HG03520 (cell line): ENCODE results near the gene RAP1GDS1.
"Not testable (repeated sequence)": the region's sequence is repeated elsewhere in the genome, so short reads cannot be mapped to it uniquely, and the experiment has no call there.

Source experiments
- ATAC-seq: cut with Tn5 transposase; IDR thresholded peaks from one replicate; pipeline ENCODE4 v1.9.1; 2021; ENCODE audit warnings: mild to moderate bottlenecking, moderate library complexity; ENCODE audit not compliant: unreplicated experiment

RAP1GDS1 gene

DNA sequence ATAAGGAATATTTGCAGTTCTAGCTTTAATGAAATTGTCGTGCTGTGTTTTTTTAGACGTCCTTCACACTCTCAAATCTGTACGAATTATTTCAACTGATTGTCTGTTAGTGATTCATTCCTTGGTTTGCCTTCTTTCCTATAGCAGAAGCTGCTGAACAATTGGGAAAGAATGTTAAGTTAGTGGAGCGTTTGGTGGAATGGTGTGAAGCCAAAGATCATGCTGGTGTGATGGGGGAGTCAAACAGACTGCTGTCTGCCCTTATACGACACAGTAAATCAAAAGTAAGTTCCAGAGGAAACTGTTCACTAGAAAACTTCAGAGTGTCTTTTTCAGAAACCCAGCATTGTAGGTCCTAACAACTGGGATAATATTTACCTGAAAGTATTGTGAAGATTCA is 159.9 kb downstream of the RAP1GDS1 start:
- no peak for ATAC-seq

DNA sequence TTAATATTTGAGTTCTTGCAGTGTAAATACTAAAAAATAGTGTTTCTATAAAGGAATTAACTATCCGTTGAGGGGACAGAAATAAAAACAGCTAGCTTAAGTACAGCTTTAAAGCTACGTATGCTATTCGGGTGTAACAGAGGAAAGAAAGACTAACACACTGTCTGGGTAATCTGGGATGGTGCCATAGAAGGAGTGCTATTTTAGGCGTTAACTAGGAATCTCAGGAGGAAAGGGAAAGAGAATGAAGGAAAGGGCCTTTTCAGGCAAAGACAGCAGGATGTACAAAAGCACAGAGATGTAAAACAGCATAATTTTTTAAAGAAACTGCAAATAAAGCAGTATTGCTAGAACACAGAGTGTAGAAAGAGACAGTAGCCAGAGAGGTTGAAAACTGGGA is 161.8 kb downstream of the RAP1GDS1 start:
- ATAC-seq = no peak

GRCh38 chr4:98430708-98431403 is 169.7 kb downstream of the RAP1GDS1 start:
- ATAC-seq = no peak

- no peak for ATAC-seq
Measured at GRCh38 chr4:98433691-98434090, 172.5 kb downstream of the RAP1GDS1 start.

DNA sequence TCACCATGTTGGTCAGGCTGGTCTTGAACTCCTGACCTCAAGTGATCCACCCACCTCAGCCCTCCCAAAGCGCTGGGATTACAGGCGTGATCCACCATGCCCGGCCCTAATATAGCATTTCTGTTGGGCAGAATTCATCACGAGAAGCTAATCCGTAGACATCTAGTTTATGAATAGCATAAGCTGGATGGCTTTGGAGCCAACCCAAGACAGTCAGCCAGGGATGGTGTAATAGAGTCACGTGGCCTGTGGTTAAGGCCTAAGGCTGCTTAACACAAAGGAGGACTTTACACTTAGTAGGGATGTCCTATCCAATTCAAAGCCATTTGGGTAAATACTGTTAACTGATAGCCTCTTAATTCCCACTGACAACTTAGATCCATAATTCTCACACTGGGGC is 173.6 kb downstream of the RAP1GDS1 start:
- no peak for ATAC-seq

GRCh38 chr4:98444371-98444770 is 183.2 kb downstream of the RAP1GDS1 start:
- no peak for ATAC-seq

- peak; percentile 62 for ATAC-seq
Measured at GRCh38 chr4:98446499-98447375, 185.6 kb downstream of the RAP1GDS1 start.

GRCh38 chr4:98447648-98448047 is 186.5 kb downstream of the RAP1GDS1 start:
- ATAC-seq = no peak

DNA sequence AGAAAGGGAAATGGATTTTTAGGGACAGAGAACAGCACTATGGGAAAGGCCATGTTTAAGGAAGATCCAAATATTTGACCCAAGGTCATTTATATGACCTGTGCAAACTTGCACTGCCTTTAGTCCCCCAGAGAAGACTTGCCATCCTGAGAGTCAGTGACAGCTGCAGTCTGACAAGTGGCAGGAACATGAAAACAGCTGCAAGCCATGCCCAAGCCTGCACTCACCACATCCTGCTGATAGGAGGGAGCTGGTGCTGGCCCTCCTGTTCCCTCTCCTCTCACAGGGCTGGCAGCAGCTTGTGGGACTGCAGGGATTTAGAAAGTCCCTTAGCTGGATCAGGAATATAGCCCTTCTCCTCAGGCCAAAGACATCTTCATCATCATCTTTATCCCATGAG is 187.7 kb downstream of the RAP1GDS1 start:
- no peak for ATAC-seq

- ATAC-seq = no peak
Measured at GRCh38 chr4:98452091-98452490, 190.9 kb downstream of the RAP1GDS1 start.

- ATAC-seq = not testable (repeated sequence)
Measured at GRCh38 chr4:98457422-98457821, 196.2 kb downstream of the RAP1GDS1 start.

DNA sequence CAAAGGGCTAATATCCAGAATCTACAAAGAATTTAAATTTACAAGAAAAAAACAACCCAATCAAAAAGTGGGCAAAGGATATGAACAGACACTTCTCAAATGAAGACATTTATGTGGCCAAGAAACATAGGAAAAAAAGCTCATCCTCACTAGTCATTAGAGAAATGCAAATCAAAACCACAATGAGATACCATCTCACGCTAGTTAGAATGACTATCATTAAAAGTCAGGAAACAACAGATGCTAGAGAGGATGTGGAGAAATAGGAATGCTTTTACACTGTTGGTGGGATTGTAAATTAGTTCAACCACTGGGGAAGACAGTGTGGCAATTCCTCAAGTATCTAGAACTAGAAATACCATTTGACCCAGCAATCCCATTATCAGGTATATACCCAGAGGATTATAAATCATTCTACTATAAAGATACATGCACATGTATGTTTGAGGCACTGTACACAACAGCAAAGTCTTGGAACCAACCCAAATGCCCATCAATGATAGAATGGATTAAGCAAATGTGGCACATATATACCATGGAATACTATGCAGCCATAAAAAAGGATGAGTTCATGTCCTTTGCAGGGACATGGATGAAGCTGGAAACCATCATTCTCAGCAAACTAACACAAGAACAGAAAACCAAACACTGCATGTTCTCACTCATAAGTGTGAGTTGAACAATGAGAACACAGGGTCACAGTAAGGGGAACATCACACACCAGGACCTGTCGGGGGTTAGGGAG is 200.1 kb downstream of the RAP1GDS1 start:
- ATAC-seq = not testable (repeated sequence)

DNA sequence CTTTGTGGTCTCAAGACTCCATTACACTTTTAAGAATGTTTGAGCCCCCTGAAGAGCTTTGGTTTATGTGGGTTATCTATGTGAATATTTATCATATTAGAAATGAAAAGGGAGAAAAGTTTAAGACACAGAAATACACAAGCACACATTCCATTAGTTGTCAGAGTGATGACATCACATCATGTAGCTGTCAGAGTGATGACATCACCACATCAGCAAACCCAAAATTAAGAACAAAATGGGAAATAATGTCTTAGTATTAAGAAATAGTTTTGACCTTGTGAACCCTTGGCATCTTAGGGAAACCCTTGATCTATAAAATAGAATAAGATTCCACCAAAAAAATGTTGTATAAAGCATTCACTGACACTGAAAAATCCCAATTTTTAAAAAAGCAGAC is 201.3 kb downstream of the RAP1GDS1 start:
- no peak for ATAC-seq

DNA sequence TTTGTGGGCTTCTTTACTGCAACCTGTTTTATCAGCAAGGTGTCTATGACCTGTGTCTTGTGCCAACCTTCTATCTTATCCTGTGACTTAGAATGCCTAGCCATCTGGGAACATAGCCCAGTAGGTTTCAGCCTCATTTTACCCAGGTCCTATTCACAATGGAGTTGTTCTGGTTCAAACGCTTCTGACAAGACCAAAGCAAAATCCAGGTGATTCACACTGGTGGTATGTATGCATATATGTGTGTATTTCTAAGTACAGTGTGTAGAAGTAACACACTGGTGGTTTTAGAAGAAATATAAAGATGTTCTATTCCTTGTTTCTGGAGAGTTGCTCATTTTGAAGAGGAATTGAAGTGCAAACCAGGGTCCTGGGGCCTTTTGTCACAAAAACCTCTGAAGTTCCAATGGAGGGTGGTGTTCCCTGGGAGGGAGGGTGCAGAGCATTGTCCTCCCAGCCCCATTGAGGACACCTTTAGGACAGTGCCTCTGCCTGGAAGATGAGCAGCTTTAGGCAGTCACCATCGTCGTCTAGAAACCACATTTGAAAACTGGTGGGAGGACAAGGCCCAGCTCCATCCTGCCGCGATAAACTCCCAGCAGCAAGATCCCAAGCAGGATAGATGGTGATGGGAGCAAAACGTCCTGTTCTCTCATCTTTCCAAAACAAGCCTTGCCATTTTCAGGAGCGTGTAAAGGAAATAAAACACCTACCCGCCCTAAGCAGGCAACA is 205.8 kb downstream of the RAP1GDS1 start:
- ATAC-seq = no peak

DNA sequence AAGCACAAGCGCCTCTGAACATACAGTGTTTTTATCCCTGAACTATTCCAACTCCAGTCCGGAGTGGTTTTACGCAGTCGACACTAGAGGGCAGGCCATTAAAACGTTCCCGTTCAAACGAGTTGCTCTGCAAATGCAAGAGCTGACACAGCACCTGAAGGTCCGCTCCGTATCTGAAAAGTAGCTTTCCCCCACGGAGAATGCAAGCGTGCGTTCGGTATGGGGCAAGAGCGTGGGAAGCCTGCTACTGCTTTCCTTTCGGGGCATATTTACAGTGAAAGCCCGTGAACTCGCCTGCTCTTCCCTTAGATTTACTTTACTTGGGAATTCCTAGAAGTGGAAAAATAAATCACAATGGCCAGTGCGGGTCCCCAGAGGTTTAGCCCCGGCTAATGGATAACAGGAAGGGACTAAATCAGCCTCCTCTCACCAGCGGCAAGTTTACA is 206.5 kb downstream of the RAP1GDS1 start:
- ATAC-seq = peak; percentile 96

DNA sequence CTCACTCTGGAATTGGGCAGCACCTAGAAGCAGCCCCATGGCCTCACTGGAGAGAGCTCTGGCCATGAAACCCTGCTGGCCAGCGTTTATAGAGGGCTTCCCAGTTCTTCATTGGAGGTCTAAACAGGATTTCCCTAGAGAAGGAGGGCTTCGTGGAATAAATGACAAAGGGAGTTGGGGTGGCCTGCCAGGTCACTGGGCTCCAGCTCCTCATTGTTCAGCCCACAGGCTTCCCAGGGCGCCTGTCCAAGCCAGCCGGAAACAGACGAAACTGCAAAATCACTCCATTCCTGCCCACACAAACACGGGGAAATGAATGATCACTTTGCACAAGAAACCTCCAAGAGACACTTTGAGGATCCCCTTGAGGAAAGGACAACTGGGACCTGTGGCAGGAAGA is 207.5 kb downstream of the RAP1GDS1 start:
- ATAC-seq = no peak

DNA sequence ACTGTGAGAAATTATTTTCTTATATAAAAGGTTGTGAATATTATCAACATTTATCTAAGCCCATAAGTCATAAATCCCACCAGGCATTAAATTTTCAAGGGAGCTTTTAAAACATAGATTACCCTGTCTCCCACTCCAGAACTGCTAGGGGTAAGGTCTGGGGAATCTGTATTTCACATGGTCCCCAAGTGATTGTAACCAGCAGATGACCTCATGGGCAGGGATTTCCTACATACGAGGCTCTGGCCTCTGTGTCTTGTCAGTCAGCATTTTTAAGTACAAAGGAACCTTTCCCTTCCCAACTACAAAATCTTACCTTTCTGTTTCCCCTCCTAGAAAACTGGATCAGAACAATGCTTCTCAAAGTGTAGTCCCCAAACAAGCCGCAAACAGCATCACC is 208.6 kb downstream of the RAP1GDS1 start:
- ATAC-seq = no peak

DNA sequence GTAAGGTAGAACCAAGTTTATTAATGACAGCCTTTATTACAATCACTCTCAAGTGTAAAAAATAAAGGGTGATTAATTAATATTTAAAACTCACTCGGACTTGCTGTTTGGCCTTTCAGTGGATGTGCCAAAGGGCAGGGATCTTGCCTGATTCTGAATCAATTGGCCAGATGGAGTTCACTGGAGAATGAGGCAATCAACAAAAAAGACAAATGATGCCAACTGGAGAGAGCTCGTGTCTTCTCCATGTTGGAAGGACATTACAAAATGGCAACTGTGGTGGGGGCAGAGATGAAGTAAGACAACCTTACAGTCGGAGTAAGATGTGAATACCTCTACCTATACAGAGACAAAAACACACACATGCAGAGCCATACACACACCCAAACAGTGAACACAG is 209.2 kb downstream of the RAP1GDS1 start:
- no peak for ATAC-seq

DNA sequence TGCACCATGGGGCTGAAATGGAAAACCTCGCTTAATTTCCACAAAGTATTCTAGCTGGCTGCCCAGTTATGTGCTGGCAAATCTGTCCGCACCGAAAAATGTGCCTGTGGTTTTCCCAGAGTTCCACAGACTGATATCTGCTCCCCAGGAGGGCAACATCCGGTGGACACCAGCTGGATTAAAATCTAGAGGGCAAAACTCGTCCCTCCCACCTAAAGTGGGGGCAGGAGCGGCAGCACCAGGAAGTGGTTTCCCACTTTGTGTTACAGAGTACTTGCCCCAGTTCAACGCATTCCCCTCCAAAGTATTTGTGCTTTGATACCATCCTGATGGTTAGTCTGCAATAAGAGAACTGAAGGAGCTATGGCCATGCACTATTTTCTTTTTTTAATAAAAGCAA is 209.6 kb downstream of the RAP1GDS1 start:
- ATAC-seq = no peak

DNA sequence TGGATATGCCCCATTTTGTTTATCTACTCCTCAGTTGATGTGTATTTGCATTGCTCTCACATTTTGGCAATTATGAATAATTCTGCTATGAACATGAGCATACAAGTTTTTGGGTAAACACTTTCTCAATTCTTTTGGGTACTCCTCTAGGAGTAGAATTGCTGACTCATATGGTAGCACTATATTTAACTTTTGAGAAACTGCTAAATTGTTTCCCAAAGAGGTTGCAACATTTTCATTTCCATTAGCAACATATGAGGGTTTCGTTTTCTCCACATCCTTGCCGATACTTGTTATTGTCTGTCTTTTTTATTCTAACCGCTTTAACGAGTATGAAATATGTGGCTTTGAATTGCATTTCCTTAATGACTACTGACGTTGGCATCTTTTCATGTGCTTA is 211.9 kb downstream of the RAP1GDS1 start:
- no peak for ATAC-seq

DNA sequence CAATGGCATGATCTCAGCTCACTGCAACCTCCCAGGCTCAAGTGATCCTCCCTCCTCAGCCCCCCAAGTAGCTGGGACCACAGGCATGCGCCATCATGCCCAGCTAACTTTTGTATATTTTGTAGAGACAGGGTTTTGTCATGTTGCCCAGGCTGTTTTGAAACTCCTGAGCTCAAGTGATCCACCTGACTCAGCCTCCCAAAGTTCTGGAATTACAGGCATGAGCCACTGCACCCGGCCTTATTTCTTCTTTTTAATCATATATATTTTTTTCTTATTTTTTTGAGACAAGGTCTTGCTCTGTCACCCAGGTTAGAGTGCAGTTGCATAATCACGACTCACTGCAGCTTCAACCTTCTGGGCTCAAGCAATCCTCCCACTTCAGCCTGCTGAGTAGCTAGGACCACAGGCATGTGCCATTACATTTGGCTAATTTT is 213.2 kb downstream of the RAP1GDS1 start:
- no peak for ATAC-seq
